ENCODE results near the gene HSPA4. TPM values are rescaled to one million over a fixed set of nuclear protein-coding genes. Genes with fewer than 3 reads are reported as not detected.

The HSPA4 gene
- total RNA-seq, 3 donors from 2014 or later = 64.1 to 77.2 (median 72.9) TPM

- DNase-seq (no peak), ATAC-seq (no peak)
- H3K4me1 ChIP-seq (ENCODE audit: low read depth) = peaks cover 10% of the 10 kb centered on the region
- H3K9me3 ChIP-seq = no peaks in the 10 kb centered on the region
- H3K36me3 ChIP-seq (ENCODE audit: low read depth) = no peaks in the 10 kb centered on the region
- TF ChIP-seq, protein P1, sequence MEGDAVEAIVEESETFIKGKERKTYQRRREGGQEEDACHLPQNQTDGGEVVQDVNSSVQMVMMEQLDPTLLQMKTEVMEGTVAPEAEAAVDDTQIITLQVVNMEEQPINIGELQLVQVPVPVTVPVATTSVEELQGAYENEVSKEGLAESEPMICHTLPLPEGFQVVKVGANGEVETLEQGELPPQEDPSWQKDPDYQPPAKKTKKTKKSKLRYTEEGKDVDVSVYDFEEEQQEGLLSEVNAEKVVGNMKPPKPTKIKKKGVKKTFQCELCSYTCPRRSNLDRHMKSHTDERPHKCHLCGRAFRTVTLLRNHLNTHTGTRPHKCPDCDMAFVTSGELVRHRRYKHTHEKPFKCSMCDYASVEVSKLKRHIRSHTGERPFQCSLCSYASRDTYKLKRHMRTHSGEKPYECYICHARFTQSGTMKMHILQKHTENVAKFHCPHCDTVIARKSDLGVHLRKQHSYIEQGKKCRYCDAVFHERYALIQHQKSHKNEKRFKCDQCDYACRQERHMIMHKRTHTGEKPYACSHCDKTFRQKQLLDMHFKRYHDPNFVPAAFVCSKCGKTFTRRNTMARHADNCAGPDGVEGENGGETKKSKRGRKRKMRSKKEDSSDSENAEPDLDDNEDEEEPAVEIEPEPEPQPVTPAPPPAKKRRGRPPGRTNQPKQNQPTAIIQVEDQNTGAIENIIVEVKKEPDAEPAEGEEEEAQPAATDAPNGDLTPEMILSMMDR (IDR thresholded peaks at IDR 0.05) = no peak
- no peak overlapping the region for H3K4me3 ChIP-seq
- intact Hi-C loops (cut with DNase I, micrococcal nuclease) = no loop called here
Observed at GRCh38 chr5:133121611-133122150, 69.9 kb downstream of the HSPA4 start.

DNA sequence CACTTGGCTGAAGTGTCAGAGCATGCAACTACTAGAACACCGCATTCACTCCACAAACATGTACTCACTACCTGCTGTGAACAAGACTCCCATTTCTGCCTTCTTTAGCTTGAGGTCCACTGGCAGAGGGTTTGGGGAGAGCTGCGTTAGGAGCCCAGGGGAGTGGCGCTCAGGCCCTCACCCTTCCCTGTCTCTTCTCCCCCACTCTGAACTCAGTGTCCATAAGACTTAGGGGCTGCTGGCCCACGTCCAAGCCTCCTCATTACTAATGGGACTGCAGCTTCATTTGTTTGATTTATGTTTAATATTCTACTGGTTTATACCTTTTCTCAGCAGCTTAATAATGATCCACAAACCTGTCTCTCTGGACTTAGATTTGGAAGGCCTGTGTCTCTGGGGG, 70.9 kb downstream of the HSPA4 start:
- Histone ChIP-seq H3K4me3 (no peak overlapping the region), H3K9me3 (no peaks in the 10 kb centered on the region), H3K36me3 (ENCODE audit: low read depth) (no peaks in the 10 kb centered on the region), H3K4me1 (ENCODE audit: low read depth) (peaks cover 10% of the 10 kb centered on the region)
- intact Hi-C loops (cut with DNase I, micrococcal nuclease) = no loop called here
- DNase-seq (no peak), ATAC-seq (no peak)
- TF ChIP-seq, protein P1 (IDR thresholded peaks at IDR 0.05) = no peak

GRCh38 chr5:133123297-133123696, 71.5 kb downstream of the HSPA4 start:
- no peaks in the 10 kb centered on the region for H3K36me3 ChIP-seq (ENCODE audit: low read depth)
- H3K4me1 ChIP-seq (ENCODE audit: low read depth) = peaks cover 10% of the 10 kb centered on the region
- intact Hi-C loops (cut with DNase I, micrococcal nuclease) = no loop called here
- no peak for DNase-seq
- H3K9me3 ChIP-seq = no peaks in the 10 kb centered on the region
- no peak for ATAC-seq
- no peak overlapping the region for H3K4me3 ChIP-seq
- TF ChIP-seq, protein P1 (IDR thresholded peaks at IDR 0.05) = no peak

DNA sequence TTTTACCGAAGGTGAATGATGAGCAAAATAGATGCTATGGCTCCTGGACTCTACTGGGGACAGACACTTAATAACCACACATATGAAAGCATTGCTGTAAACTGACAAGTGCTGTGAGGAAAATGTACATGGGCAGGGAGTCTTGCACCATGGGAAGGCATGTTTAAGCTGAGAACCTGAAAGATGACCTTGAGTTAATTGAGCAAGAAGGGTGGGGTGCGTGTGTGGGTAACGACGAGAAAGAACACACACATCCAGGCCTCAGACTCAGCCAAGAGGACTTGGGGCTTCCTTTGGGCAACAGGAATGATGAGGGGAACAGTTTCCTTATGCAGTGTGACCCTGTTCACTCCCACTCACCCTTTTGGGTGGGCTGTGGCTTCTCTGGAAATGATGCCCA, 73.1 kb downstream of the HSPA4 start:
- DNase-seq (no peak), ATAC-seq (no peak)
- Histone ChIP-seq H3K36me3 (ENCODE audit: low read depth) (no peaks in the 10 kb centered on the region), H3K9me3 (no peaks in the 10 kb centered on the region), H3K4me1 (ENCODE audit: low read depth) (peaks cover 10% of the 10 kb centered on the region), H3K4me3 (no peak overlapping the region)
- intact Hi-C loops (cut with DNase I, micrococcal nuclease) = no loop called here
- TF ChIP-seq, protein P1 (IDR thresholded peaks at IDR 0.05) = no peak

DNA sequence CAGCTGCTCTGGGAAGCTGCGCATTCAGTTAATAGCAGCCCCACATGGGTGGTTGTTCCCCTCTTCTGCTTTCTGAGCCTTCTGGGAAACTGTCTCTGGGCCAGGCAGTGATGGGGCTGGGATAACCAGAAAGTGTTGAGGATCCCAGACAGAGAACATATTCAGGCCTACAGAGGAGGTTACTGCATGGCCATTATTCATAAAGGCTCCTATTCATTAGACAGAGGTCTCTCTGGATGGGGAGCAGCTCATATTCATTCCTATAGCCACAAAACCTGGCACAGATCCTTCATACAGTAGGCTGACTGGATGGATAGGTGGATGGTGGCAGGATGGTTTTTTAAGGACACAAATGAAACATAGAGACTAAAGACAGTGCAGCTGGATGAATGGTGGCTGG, 76.3 kb downstream of the HSPA4 start:
- Histone ChIP-seq H3K4me1 (ENCODE audit: low read depth) (no peaks in the 10 kb centered on the region), H3K9me3 (no peaks in the 10 kb centered on the region), H3K4me3 (no peak overlapping the region), H3K36me3 (ENCODE audit: low read depth) (no peaks in the 10 kb centered on the region)
- TF ChIP-seq, protein P1 (IDR thresholded peaks at IDR 0.05) = no peak
- DNase-seq (no peak), ATAC-seq (no peak)
- intact Hi-C loops (cut with DNase I, micrococcal nuclease) = no loop called here

GRCh38 chr5:133129289-133129688, 77.5 kb downstream of the HSPA4 start:
- no peak overlapping the region for H3K4me3 ChIP-seq
- H3K36me3 ChIP-seq (ENCODE audit: low read depth) = no peaks in the 10 kb centered on the region
- no peaks in the 10 kb centered on the region for H3K9me3 ChIP-seq
- TF ChIP-seq, protein P1 (IDR thresholded peaks at IDR 0.05) = no peak
- DNase-seq (no peak), ATAC-seq (no peak)
- H3K4me1 ChIP-seq (ENCODE audit: low read depth) = no peaks in the 10 kb centered on the region
- intact Hi-C loops (cut with DNase I, micrococcal nuclease) = no loop called here
